ENCODE measurements around the gene CDC42BPA.

DNA sequence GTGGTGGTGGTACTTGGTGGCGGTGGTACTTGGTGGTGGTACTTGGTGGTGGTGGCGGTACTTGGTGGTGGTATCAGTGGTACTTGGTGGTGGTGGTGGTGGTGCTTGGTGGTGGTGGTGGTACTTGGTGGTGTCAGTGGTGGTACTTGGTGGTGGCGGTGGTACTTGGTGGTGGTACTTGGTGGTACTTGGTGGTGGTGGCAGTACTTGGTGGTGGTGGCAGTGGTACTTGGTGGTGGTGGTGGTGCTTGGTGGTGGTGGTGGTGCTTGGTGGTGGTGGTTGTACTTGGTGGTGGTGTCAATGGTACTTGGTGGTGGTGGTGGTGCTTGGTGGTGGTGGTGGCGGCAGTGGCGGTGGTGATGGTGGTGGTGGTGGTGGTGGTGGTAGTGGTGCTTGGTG lies 358.0 kb downstream of the CDC42BPA start:
- no peak for TF ChIP-seq POLR2AphosphoS5 (IDR thresholded peaks at IDR 0.05; ENCODE audit: low read depth, low read length)
- no peak for TF ChIP-seq TAF1 (IDR thresholded peaks at IDR 0.05; ENCODE audit: borderline replicate concordance, insufficient read depth, low read length)
- TF ChIP-seq, protein P1, sequence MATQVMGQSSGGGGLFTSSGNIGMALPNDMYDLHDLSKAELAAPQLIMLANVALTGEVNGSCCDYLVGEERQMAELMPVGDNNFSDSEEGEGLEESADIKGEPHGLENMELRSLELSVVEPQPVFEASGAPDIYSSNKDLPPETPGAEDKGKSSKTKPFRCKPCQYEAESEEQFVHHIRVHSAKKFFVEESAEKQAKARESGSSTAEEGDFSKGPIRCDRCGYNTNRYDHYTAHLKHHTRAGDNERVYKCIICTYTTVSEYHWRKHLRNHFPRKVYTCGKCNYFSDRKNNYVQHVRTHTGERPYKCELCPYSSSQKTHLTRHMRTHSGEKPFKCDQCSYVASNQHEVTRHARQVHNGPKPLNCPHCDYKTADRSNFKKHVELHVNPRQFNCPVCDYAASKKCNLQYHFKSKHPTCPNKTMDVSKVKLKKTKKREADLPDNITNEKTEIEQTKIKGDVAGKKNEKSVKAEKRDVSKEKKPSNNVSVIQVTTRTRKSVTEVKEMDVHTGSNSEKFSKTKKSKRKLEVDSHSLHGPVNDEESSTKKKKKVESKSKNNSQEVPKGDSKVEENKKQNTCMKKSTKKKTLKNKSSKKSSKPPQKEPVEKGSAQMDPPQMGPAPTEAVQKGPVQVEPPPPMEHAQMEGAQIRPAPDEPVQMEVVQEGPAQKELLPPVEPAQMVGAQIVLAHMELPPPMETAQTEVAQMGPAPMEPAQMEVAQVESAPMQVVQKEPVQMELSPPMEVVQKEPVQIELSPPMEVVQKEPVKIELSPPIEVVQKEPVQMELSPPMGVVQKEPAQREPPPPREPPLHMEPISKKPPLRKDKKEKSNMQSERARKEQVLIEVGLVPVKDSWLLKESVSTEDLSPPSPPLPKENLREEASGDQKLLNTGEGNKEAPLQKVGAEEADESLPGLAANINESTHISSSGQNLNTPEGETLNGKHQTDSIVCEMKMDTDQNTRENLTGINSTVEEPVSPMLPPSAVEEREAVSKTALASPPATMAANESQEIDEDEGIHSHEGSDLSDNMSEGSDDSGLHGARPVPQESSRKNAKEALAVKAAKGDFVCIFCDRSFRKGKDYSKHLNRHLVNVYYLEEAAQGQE (IDR thresholded peaks at IDR 0.05; ENCODE audit: insufficient read depth in 1 of 2, low read depth in 2 of 2, low read length in 2 of 2), result no peak
- TF ChIP-seq SIN3A (IDR thresholded peaks at IDR 0.05; ENCODE audit: borderline replicate concordance, insufficient read depth, low read length), result no peak
